GM18505 (cell line): Measurements from ENCODE around the gene CASP9.
"Not testable (repeated sequence)": the region's sequence is repeated elsewhere in the genome, so short reads cannot be mapped to it uniquely, and the experiment has no call there.

ENCODE experiments used
- ATAC-seq: cut with Tn5 transposase; IDR thresholded peaks from one replicate; pipeline ENCODE4 v1.9.1; 2021; ENCODE audit not compliant: unreplicated experiment
- POLR2A ChIP-seq: IDR thresholded peaks from 4 replicates; pipeline ENCODE4 v1.6.1; 2011; ENCODE audit warnings: borderline replicate concordance; ENCODE audit not compliant: insufficient read depth, insufficient read length; ENCODE audit errors: extremely low read depth

CASP9 gene

DNA sequence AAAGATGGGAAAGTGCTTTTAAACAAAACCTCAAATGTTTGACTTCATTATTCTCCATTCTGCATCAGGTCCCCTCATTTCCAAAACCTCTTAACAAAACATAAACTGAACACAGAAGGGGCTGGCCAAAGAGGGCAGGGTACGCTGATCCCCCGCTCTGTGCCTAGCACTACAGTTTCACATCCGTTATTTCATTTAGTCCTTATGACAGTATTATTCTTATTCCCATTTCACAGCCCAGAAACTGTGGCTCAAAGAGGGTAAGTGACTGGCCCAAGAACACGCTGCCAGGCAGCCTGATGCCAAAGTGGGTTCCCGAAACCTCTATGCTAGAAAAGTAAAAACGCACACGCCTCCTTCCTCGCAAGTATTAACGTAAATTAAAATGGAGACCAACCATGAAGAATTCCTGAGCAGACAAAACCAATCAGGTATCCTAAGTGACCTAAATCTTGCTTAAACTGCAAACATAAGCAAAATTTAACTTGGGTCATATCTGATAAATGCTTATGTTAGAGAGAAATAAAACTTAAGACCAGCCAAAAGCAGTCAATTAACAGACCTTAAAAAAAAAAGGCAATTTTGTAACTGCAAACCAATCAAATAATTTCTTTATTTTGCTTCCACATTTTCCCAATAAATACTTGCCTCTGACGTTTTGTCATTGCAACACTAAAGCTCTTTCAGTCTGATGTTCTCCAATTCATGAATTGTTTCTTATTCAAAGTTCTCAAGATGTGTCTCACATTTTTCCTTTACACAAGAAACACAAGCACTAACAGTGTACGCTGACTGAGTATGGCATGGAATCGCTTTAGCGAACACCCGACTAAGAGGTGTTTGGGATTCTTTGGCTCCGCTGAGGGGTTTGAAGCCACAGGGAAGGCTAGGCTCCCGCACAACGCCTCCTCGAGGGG, 653 bp downstream of the CASP9 start:
- ATAC-seq, result no peak
- TF ChIP-seq POLR2A, result no peak

- ATAC-seq, result no peak
- no peak for TF ChIP-seq POLR2A
Observed at GRCh38 chr1:15522551-15522950, 1.5 kb downstream of the CASP9 start.

DNA sequence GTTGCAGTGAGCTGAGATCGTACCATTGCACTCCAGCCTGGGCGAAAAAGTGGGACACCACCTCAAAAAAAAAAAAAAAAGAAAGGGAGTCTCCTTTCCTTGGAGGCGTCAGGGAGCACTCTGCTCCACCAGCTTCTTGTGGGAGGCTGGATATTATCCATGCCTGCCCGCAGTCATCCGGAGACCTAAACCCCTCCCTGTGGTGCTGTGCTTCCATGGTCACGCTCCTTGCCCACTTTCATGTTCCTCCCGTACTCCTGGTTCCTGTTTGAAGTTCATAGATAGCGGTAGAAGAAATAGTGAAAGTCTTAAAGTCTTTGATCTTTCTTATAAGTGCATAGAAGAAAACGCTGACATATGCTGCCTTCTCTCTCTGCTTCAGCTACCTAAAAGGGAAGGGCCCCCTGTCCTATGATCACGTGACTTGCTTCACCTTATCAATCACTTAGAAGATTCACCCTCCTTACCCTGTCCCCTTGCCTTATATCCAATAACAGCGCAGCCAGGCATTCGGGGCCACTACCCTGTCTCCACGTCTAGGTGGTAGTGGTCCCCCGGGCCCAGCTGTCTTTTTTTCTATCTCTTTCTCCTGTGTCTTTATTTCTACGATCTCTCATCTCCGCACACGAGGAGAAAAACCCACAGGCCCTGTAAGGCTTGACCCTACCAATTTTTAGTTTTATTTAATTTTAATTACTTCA, 2.7 kb downstream of the CASP9 start:
- not testable (repeated sequence) for ATAC-seq

DNA sequence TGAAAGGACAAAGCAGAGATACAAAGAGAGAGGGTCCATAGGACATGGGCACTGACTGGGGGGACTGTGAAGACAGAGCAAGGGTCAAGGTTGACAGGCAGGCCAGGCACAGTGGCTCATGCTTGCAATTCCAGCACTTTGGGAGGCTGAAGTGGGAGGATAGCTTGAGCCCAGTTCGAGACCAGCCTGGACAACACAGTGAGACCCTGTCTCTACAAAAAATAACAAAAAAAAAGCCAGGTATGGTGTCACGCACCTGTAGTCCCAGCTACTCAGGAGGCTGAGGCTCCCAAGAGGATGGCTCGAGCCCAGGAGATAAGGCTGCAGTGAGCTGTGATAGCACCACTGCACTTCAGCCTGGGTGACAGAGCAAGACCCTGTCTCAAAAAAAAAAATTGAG, 4.4 kb downstream of the CASP9 start:
- no peak for TF ChIP-seq POLR2A

DNA sequence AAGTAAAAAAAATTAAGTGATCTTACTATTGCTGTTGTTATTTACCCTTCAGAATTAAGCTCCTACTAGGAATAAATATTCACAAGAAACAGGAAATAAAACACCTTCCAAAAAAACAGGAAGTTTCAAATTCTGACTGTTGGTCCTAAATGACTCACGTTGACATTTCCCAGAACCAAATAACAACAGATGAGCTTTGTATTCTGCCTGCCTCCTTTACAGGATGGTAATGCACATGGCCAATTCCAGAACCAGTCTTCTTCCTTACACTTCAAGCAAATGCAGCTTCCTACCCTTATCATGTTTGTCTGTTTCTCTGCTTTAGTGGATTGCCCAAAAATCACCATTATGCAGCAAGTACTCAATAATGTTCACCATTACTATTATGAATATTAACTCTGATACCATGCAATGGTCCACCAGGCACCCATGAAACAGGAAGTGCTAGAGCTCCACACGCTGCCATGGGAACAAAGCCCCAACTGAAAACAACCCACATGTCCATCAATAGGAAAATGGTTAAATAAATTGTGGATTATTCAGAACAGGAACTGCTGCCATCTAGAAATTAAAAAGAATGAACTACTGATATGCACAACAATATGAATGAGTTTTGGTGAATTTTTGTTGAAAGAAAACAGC, 8.9 kb downstream of the CASP9 start:
- no peak for ATAC-seq
- TF ChIP-seq POLR2A, result no peak

More for the DNA sequence above, 4.4 kb downstream of the CASP9 start:
- no peak for ATAC-seq

- not testable (repeated sequence) for ATAC-seq
Observed at GRCh38 chr1:15514557-15514956, 9.5 kb downstream of the CASP9 start.

DNA sequence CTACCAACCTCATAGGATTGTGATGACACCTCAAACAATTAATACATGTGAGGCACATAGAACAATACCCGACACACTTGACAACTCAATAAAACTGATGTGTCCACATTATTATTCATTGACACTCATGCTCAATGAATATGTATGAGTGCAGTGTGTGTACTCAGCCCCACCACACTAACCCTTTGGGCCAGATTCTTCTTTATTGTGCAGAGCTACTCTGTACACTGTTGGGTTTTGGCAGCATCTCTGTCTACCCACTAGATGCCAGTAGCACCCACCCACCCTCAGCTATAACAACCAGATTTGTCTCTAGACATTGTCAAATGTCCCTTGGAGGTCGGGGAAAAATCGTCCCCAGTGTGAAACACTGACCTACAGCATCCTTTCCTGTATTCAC, 10.1 kb downstream of the CASP9 start:
- ATAC-seq, result no peak
- no peak for TF ChIP-seq POLR2A

DNA sequence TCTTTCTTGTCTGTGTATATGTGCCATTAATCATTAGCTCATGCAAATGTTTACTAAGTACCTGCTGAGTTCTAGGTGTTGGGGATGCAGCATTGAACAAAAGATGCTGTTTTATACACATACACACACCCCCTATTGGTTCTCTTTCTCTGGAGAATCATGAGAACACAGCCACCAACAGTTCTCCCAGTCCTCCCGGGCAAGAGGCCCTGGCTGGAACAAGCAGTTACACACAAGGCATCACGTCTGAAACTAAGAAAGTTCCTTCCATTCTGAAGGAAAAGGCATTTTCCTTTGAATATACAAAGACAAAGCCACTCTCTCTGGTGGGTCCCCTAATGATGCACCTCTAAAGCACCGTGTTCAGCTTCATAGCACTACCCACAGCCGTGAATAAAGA, 10.8 kb downstream of the CASP9 start:
- ATAC-seq, result no peak

DNA sequence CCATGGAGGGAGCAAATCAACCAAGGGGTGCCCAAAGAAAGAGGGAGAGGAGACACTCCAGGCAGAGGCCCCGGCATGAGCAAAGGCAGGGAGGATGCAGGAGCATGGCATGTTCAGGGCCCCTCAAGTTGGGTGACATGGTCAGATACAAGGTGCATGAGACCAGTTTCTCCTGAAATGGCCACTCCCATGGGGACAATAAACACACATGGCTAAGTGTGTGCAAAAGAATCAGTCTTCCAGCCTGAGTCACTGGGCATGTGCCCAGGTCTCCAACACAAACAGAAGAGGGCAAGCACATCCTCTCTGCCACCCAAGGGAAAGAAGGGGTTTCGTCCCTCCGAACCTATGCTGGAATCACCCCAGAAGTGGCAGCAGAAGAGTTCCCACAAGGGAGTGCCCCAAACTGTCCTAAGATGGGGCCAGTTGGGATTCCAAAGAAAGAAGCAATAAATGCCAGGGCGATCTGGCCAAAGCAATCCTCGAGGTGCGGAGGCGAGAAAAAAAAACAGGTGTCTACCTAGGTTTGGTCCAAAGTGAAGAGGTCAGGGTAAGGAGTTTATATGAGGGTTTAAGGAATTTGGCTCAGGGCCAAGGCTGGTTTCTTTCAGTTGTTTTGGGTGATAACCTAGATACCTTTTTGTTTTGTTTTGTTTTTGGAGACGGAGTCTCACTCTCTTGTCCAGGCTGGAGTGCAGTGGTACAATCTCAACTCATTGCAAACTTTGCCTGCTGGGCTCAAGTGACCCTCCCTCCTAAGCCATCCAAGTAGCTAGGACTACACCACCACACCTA, 13.2 kb downstream of the CASP9 start:
- ATAC-seq, result no peak
- no peak for TF ChIP-seq POLR2A

More for the DNA sequence above, 10.8 kb downstream of the CASP9 start:
- TF ChIP-seq POLR2A, result no peak

DNA sequence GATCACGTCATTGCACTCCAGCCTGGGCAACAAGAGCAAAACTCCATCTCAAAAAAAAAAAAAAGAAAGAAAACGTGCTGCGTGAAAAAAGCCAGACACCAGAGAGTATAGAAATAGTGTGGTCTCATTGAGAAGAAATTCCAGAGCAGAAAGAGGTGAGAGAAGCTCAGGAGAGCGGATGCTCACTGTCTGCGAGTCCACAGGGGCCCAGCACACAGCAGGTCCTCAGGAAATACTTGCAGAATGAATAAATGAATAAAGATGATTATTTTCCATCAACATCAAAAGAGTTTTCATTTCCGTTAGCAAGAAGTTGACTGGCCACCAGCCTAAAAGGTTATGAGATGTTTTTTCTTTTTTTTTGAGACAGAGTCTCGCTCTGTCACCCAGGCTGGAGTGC, 14.4 kb downstream of the CASP9 start:
- TF ChIP-seq POLR2A, result no peak
- no peak for ATAC-seq

DNA sequence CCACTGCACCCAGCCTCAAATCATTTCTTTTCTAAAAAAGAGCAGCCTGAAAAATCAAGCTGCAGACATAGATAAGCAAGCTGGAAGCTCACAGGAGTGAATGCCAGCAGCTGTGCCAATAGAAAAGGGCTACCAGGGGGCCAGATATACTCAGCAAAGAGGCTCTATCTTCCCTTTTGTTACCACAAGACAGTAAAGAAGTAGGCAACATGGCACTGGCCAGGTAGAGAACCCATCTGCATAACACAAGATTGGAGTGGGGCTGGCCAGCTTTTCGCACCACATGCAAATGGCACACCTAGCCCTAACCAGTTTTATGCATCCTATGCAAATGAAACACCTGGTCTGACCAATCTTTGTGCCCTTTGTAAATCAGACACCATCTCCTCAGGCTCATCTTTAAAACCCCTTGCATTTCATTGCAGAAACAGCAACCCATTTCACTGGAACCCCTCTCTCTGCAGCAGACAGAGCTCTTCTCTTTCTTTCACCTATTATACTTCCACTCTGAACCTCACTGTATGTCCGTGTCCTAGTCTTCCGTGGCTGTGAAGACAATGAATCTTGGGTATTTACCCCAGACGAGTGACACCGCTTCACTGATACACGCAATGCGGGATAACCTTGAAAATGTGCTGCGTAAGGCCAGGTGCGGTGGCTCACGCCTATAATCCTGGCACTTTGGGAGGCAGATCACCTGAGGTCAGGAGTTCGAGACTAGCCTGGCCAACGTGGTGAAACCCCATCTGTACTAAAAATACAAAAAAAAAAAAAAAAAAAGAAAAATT, 15.1 kb downstream of the CASP9 start:
- no peak for ATAC-seq
- no peak for TF ChIP-seq POLR2A

- no peak for ATAC-seq
- TF ChIP-seq POLR2A, result no peak
Observed at GRCh38 chr1:15507278-15507677, 16.7 kb downstream of the CASP9 start.
